GM19238 (cell line): ENCODE data around the gene OR6K2.

Experiments used
- DNase-seq: peaks from one replicate; pipeline ENCODE4 v3.0.0; 2011; ENCODE audit warnings: low spot score; ENCODE audit not compliant: insufficient read length

OR6K2 gene

DNA sequence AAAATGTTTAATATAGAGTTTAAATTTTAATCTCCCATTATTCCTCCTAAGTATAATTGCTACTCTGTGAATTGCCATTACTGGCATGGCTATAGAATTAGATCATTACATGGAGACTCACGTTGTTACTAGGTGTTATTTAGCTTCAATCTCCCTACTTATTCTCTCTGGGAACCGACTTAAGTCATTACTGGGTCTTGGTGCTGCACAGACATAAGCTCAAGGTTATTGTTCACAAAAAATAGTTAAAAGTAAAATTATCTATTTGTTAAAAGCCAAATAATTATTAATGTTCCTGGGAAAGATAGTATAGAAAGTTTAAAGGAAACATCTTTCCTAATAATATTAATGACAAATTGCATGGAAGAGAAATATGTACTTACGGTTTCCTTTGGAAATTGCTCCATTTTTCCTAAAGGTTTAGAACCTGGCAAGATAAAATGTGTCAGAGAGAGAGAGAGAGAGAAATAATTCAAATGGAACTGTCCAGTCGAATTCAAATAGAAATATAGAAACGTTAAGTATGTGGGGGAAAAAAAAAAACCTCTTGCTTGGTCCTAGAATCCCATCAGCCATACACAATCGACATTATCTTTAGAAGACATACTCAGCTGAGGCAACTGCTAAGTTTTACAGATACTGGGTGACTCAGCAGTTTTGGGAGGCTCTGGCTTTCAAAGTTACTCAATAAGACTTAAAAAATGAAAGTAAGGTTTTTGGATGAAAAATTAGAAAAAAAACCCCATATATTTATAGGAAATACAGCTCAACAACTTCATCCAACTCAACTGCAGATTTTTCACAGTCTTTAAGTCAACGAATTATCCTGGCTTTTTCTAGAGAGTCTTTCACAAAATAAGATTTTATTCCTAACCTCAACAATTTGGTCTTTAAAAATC is 14.1 kb downstream of the OR6K2 start, which contains the start of gene SPTA1:
SPTA1 (minus strand) TSS at position 605 of the 899 bp plus-strand sequence; CDS start at position 407, 198 bp downstream.
- DNase-seq: no peak

DNA sequence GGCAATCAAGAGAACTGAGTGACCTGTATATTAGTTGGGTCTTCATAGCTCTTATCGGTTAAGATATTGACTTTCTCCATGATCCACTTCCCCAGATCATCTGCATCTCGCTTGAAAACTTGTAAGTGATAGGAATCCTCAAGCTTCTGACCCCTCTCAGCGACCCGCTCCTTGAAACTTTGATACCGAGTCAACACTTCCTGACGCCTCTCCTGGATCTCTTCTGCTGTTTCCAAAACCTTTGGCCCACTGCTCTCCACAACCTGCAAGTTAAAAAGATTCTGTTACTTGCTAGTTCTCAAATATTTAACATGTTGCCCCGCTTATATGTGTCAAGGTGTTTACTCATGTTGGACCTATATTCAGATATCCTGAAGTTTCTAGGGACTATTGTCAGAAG is 15.4 kb downstream of the OR6K2 start:
- DNase-seq: no peak

DNA sequence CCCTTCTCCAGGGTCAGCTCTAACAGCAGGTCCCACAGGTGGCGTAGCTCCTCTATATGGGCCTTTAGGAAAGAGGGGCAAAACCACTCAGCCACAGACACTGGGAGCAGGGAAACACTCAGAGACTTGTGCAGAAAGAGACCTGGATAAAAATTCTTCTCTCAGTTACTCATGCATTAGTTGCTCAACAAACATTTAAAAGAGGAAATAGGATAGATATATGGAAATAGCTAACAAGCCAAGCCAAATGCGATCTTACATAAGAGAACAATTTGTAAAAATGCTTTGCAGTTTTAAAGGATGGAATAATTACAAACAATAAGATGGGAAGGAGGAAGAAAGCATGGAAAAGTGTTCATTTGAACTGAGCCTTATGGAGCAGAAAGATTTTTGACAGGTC is 18.8 kb downstream of the OR6K2 start:
- DNase-seq: no peak

DNA sequence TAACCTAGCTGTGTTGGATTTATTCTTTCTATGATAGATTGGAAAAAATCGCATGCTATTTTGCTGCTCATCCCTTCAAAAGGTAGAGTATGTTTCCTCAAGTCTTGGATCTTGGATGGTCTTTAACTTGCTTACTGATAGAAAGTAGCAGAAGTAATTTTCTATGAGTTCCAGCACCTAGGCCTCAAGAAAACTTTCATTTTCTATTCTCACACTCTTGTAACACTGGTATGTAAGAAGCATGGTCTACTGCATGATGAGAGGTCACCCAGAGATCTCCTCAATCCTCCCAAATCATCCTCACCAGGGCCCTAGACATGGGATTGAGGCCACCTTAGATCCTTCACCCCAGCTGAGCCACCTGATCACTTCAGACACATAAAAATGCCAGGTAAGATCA is 21.2 kb downstream of the OR6K2 start:
- DNase-seq: no peak

DNA sequence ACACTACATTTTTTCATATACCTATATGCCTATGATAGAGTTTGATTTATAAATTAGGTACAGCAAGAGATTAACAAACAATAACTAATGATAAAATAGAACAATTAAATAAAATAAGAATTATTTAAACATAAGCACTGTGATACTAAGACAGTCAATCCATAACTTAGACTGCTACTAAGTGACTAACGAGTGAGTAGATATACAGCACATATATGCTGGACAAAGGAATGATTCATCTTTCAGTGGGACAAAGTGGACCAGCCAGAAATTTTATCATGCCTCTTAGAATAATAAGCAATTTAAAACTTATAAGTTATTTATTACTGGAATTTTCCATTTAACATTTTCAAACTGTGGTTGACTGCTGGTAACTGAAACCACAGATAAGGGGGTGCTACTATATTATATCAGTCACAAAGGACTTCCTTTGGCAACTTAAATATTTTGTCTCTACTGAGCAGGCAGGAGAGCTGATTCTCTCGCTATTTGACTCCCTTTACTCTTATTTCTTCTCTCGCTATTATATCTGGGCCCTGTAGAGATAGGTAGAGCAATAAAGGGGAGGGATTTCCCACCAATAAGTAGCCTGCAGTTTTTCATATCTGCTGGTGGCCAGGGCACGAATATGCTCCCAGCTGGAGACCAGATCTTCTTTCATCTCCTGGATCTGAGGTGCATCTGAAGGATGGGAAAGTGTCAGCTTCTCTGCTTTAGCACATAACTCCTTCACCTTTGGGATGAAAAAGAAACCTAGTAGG is 24.7 kb downstream of the OR6K2 start:
- DNase-seq: no peak

DNA sequence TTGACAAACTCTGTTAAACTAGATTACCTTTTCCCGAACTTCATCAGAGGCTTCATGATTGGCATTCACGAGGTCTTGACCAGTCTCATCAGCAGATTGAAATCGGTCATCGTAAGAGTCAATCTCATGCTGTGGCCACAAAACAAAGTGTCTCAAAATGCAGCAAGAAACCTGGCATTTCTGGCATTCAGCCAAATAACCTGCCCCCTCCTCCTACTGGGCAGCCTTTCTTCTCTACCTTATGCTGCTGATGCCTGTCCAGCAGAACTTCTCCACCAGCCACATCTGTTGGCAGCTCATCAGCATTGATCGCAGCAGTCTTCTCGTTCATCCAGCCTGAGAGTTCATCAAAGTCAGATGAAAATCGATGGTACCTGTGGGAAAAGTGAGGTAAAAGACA is 26.1 kb downstream of the OR6K2 start:
- no peak for DNase-seq

DNA sequence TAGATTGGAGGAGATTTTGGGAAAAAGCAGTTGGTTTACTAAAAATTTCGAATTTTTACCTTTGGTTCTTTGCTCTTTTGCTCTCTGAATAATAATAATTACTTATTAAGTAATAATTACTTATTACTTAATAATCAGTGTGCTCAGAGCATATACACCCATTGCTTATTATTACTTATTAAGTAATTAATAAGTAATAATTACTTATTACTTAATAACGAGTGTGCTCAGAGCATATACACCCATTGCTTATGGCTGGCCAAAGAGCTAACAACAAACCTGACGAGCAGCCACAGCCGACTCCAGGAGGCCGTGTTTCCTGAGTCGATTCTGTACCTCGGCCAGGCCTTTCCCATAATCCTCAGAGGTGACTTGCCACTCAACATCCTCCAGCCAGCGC is 34.4 kb downstream of the OR6K2 start:
- DNase-seq: no peak

DNA sequence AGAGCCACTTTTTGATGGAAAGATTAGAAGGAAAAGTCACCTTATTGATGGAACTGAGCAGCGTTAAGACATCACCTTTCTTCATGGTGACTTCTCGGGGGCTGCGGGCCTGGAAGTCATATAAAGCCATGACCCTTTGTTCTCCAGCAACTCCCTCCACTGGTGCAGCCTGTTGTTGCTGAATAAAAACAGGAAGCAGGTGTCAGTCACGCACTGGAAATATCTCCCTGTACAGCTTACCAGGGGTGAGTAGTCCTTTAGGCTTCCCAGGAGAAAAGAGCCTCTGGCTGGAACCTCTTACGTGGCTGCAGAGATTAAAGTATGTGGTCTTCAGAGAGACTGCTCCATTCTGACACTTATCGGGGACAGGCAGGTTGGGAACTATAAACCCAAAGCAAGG is 45.9 kb downstream of the OR6K2 start:
- DNase-seq: no peak

DNA sequence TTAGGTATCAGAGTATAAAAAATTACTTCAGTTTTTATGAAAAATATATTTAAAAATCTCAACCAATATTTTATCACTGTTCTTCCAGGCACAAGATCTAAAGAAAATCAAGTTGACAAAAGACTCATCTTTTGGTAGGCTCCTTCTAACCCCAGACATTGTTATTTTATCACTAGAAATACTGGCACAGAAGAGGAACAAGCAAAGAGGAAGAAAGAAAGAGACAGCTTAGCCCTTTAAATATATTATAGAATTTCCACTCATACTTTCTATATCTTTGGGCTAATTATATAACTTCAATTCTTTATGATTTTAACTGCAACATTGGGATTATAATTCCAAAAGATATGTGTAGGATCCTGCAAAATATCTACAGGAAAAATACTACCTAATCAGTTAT is 46.4 kb downstream of the OR6K2 start:
- no peak for DNase-seq

DNA sequence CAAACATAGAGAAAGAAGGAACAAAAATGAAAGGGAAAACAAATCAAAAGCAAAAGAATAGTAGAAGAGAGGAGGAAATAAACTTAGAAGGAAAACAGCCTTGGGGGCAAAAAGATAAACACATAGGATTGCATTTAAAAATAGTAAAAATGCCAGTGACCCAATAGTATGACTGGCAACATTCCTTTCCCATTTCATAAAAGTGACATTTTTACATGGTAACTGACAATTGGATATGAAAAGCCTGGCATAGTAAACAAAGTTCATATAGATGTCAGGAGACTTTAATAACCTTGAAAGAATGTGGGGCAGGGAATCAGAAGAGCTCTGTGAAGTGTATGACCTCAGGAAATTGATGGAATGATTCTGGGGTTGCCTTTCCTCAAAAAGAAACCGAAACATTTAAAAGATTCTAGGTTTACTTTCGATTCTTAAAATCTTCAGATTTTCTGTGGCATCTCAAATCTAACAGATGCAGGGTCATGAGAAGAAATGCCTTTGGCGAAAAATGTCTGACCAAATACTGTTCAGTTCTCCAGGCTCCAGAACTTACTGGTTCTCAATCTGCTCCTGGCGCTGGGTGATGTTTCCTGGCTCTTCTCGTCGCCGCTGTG is 47.6 kb downstream of the OR6K2 start:
- DNase-seq: no peak
